ENCODE results near the gene WDR70.
"Not testable (repeated sequence)": the region's sequence is repeated elsewhere in the genome, so short reads cannot be mapped to it uniquely, and the experiment has no call there.

The WDR70 gene

GRCh38 chr5:37654566-37654965 lies 275.4 kb downstream of the WDR70 start:
- not testable (repeated sequence) for DNase-seq

DNA sequence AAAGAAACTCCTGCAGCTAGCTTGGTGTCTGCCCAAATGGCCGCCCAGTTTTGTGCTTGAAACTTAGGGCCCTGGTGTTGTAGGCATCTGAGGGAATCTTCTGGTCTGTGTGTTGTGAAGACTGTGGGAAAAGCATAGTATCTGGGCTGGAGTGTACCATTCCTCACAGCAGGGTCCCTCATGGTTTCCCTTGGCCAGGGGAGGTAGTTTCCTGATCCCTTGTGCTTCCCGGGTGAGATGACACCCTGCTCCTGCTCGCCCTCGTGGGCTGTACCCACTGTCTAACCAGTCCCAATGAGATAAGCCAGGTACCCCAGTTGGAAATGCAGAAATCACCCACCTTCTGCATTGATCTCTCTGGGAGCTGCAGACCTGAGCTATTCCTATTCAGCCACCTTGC lies 277.9 kb downstream of the WDR70 start:
- DNase-seq: no peak

- DNase-seq: no peak
Measured at GRCh38 chr5:37658440-37658839, 279.3 kb downstream of the WDR70 start.

GRCh38 chr5:37660319-37660718 lies 281.2 kb downstream of the WDR70 start:
- no peak for DNase-seq

DNA sequence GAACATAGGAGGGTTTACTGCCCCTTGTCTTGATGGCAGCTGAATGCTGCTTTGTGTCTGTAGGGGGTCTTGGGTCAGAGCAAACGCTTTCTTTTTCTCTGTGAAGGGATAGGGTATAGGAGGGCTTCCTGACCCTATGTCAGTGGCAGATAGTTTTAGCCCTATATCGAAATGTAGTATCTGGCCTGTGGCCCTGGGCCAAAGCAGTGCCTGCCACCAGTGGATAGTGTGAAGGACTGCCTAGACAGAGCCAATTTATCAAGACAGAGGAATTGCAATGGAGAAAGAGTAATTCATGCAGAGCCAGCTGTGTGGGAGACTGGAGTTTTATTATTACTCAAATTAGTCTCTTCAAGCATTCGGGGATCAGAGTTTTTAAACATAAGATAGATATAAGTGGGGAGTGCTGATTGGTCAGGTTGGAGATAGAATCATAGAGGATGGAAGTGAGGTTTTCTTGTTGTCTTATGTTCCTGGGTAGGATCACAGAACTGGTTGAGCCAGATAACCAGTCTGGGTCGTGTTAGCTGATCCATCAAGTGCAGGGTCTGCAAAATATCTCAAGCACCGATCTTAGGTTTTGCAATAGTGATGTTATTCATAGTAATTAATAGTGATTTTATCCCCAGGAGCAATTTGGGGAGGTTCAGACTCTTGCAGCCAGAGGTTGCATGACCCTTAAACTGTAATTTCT lies 282.3 kb downstream of the WDR70 start:
- DNase-seq: no peak

DNA sequence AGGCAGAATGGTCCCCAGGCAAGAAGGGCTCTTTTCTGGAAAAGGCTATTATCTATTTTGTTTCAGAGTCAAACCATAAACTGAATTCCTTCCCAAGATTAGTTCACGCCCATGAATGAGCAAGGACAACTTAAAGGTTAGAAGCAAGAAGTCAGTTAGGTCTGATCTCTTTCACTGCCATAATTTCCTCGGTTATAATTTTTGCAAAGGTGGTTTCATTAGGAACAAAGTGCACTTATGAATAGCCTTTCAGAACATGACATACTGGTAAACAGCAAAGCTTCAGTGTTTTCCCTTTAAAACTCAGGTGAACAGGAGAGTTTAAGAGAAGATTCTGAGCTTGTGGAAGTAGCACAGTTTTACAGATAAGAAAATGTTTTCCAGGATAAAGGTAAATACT lies 282.8 kb downstream of the WDR70 start:
- DNase-seq: no peak

DNA sequence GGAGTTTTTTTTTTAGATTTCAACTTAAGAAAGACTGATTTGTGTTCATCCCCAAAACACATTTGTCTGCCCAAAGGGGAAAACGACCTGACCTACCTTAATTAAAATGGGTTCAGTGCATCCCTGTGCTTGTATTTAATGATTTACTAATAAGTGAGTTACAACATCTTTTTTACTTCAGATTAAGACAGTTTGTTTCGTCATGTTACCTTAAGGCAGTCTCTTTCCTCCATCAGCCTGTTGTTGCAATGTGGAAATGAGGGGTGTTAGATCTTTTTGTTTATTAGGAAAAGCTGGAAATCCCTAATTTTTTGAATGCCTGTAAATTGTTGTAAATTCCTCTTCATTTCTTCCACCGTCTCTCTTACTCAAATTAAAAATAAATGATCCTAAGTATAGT lies 283.2 kb downstream of the WDR70 start:
- DNase-seq: no peak

DNA sequence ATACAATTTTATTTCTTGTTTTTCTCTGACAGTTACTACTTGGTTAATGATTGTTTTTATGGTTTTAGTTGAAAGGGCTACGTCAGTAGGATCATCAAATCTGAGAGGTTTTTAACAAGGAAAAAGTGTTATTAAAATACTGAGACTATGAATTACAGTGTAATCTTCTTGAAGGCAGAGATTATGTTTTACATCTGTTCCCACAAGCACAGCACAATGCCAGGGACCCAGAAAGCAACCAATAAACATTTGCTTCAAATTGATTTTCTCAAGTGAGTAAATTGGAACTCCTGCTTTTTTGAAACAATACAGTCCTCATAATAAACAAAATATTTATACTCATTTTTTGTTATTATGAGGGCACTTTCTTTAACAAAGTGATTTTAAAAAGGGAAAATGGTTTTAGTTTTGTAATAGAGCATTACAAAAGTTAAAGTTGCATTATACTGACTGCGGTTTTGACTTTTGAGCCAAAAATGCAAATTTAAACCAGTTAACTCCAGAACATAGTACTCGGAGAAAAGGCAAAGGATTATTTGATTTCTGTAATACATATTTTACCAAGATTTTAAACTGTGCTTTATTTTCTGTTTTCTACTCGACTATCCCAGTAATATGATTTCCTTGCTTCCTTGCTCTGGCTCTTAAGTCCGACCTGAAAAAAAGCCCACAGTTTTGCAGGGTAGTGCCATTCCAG lies 283.8 kb downstream of the WDR70 start:
- no peak for DNase-seq

DNA sequence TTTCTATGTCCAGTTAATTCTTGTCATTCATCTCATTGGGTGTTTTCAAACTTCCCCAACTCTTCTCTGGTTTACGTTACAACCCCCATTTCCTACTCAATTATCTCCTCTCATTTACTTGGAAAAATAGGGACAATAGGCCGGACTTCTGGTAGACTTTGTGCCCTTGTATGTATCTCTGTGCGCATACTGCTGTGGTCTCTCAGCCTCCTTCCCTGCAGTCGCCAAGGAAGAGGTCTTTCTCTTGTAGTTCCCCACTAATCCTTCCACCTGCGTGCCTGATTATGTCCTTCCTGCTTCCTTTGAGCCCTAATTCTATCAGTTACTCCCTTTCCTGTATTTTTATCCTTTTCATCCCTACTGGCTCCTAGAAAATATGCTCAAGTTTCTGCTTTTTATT lies 284.4 kb downstream of the WDR70 start:
- no peak for DNase-seq

- no peak for DNase-seq
Measured at GRCh38 chr5:37664551-37664950, 285.4 kb downstream of the WDR70 start.

DNA sequence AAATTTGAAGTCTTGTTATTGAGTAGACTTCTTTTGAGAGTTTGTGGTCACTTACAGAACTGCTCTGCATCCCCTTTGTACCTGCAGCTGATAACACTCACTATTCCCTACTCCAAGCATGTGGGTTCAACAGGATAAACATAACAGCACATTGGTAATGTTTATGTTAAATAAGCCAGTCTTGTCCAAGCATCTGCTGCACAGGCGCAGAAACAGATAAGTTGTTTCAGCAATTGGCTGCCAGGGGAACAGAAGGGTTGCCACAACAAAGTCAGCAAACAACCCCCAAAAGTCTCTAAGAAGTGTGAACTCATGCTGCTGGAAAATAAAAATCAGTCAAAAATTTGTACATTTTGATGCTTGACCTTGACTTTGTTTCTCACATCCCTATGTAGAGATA lies 286.2 kb downstream of the WDR70 start:
- DNase-seq: no peak

DNA sequence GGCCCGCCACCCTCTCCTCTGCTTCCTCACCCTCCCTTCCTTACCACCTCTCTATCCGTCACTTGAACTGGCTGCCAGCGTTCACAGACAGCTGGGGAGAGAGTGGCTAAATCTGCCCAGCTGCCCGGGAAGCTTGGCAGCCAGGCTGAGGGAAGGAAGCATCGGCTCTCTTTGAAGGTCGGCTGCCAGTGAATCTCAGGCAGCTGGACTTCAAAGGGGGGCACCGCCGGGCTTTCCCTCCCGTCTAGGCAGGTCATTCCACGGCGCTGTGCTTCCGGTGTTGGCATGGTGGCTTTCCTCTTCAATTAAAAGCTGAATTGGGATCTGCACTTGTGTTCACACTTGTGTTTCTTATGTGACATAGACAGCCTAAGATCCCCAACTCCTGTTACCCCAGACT lies 286.8 kb downstream of the WDR70 start:
- DNase-seq: no peak

GRCh38 chr5:37667430-37667829 lies 288.3 kb downstream of the WDR70 start:
- DNase-seq: no peak

GRCh38 chr5:37667846-37668245 lies 288.7 kb downstream of the WDR70 start:
- no peak for DNase-seq

DNA sequence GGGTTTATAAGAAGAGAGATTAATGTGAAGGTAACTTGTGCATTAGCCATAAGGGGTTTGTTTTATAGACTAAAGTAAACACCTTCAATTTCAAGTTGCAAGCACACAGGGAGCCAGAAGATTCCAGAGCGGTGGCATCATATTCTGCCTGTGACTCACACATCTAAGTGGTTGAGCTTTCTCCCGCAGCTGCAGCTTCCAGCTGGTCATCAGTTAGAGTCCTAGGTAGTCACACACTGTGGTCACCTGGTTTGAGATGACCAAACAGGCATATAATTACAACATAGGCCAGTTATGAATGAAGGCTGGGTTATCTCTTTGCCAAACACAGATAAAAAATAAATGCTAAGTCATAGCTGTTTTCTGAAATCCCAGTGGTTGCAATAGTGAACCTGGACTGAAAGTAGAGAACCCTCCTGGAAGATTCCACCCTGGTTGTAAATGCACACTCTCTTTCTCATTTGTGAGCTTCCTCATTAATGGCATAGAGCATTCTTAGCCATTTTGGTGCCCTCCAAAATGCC lies 289.5 kb downstream of the WDR70 start:
- no peak for DNase-seq

DNA sequence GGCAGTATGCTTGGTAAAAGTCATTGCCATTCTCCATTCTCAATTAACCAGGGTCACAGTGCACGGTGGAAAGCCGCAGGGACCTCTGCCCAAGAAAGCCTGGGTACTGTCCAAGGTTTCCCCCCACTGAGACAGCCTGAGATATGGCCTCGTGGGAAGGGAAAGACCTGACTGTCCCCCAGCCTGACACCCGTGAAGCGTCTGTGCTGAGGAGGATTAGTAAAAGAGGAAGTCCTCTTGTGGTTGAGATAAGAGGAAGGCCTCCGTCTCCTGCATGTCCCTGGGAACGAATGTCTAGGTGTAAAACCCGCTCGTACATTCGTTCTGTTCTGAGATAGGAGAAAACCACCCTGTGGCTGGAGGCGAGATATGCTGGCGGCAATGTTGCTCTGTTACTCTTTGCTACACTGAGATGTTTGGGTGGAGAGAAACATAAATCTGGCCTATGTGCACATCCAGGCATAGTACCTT lies 293.0 kb downstream of the WDR70 start:
- peak in 1 of 2 experiments; percentile 3 for DNase-seq

GRCh38 chr5:37674361-37674760 lies 295.2 kb downstream of the WDR70 start:
- not testable (repeated sequence) for DNase-seq

- DNase-seq: not testable (repeated sequence)
Measured at GRCh38 chr5:37679326-37679725, 300.2 kb downstream of the WDR70 start.

- DNase-seq: not testable (repeated sequence)
Measured at GRCh38 chr5:37679903-37680302, 300.8 kb downstream of the WDR70 start.

DNA sequence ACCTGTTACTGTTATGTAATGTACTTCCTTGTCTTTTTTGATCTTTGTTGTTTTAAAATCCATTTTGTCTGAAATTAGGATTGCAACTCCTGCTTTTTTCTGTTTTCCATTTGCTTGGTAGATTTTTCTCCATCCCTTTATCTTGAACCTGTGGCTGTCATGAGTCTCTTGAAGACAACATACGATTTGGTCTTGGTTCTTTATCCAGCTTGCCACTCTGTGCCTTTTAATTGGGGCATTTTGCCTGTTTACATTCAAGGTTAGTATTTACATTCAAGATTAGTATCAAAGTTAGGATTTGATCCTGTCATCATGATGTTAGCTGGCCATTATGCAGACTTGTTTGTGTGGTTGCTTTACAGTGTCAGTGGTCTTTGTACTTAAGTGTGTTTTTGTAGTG lies 304.0 kb downstream of the WDR70 start:
- no peak for DNase-seq

DNA sequence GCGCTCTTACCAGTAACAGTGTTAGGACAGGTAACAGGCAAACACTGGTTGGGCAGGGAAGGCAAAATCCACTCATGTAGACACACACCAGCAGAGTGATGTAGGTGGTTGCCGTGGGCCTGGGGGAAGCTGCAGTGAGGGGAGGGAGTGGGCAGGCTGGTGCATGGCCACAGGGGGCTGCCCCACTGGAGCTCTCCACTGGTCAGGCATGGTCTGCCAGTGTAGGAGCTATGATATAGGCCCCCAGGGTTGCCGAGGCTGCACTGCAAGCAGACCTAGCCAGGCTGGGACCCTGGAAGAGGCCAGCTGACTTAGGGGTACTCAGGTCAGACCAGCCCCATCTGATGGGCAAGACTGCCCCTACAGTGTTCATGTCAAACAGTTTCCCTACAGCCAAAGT lies 306.1 kb downstream of the WDR70 start:
- no peak for DNase-seq

- no peak for DNase-seq
Measured at GRCh38 chr5:37685816-37686215, 306.7 kb downstream of the WDR70 start.

GRCh38 chr5:37688925-37689324 lies 309.8 kb downstream of the WDR70 start:
- not testable (repeated sequence) for DNase-seq

GRCh38 chr5:37694333-37694732 lies 315.2 kb downstream of the WDR70 start:
- DNase-seq: not testable (repeated sequence)
